ENCODE results near the gene SLCO3A1.
"Not testable (repeated sequence)": the region's sequence is repeated elsewhere in the genome, so short reads cannot be mapped to it uniquely, and the experiment has no call there.

Gene SLCO3A1

DNA sequence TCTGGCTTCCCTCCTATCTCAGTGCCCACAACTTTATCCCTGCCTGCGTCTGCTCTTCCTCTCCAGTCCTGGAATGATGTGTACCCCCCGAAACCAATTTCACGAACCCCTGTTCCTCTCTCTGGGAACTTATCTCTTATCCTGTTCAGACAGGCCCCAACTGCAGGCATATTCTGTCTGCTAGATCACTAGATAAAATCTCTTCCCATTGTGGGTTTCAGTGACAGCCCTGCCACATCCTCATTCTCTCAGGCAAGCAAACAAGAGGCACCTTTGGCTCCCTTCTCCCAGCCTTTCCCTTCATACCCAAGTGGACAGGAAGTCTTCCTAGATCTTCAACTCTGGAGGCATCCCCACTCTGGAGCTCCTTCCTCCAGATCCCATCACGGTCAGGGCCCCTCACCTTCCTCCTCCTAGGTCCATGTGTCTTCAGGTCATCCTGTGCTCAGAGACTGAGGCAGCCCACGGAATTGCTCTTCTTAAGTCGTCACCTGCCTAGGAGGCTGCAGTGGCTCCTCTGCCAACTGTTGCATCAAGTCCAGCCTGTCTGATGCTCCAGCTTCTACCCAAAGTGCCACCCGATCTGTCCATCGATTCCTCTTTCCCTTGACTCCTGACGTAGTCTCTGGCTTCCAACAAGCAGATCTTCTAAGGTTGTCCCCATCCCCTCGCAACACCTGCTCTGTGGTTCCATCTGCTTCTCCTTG is 190.8 kb downstream of the SLCO3A1 start:
- no peak for DNase-seq

DNA sequence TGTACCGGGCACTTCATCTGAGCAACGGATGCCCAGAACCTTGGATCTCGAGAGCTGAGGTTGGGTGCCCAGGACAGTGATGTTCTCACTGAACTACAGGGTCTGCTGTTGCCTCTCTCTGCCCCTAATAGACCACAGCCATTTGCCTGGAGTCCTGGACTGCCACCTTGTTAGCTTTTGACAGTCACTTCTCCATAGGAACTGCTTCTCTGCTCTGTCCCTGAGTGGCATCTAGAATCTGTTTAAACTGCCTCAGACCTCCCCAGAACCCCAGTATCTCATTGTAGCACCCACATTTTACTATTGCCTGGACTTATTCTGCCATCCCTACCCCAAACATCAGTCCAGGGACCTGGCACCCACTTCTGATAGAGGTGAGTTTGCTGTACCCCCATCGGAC is 194.4 kb downstream of the SLCO3A1 start:
- no peak for DNase-seq

GRCh38 chr15:92048739-92049138 is 195.2 kb downstream of the SLCO3A1 start:
- no peak for DNase-seq

DNA sequence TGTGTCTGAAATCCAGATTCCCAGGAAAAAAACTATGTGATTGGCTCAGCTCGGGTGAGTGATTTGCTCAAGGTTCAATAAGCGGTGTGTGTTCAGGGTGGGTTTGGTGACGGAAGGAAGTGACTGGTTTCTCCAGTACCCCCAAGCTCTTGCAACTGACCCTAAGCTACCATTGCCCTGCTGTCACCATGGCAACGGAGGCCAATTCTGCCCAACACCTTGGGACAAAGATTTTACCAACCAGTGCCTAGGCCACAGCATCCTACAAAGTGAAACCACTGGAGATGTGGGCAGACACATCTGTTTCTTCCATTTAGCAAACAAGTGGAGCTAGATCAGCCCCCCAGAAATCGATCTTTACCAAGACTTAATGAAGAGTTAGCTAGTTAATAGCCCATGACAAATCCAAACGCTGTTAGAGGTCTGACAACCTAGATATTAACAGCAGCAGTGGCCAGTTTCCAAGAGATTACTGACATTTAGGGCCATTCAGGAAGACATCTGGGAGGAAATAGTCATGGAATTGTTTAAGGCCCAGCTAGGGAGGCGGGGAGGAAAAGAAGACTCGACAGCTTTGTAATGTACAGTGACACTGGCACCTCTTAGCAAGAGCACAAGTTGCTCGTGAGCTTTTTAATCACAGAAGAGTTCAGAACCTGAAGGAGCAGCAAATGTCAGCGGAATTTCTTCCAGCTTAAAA is 195.9 kb downstream of the SLCO3A1 start:
- DNase-seq: no peak

DNA sequence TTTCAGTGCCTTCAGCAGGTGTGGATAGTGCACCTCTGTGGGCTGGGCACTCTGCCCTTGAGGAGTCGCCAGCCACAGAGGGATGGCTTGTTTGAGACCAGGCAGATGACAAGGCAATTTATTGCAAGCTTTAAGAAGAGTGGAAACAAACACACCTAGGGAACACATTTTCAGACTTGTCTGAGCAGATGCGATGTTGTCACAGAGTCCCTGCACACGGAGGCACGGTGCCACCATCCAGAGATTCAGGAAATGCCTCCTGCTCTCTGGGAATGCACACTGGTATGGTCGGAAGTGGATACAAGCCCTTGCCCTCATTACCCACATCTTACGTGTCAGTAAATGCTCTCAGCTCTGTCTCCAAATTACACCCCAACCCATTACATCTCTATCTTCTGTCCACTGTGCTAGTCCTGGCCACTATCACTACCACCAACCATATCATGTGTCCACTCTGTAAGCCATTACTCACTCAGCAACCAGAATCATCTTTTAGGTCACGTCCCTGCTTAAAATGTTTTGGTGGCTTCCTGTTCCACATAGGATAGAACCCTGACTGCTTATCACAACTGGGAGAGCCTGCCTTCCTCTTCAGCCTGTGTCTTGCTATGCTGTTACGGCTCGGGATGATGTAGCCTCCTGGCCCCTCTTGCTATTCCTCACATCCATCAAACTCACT is 196.9 kb downstream of the SLCO3A1 start:
- DNase-seq: no peak

DNA sequence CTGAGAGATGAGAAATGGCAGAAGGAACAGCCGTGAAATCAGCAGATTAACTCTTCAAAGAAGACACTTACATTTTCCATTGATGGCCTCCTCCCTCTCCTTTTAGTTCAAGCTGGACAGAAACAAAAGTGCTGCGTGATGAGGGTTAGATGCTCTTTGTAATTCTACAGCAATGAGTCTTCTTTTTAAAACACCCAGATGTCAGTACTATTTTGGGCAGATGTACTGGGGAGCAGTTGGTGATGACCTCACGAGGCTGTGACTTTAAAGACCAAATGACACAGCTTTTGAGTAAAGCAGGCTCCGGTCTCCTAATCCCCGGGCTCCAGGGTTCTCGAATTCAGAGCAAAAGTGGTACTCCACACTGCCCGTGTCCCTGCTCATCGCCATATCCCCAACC is 198.2 kb downstream of the SLCO3A1 start:
- no peak for DNase-seq

DNA sequence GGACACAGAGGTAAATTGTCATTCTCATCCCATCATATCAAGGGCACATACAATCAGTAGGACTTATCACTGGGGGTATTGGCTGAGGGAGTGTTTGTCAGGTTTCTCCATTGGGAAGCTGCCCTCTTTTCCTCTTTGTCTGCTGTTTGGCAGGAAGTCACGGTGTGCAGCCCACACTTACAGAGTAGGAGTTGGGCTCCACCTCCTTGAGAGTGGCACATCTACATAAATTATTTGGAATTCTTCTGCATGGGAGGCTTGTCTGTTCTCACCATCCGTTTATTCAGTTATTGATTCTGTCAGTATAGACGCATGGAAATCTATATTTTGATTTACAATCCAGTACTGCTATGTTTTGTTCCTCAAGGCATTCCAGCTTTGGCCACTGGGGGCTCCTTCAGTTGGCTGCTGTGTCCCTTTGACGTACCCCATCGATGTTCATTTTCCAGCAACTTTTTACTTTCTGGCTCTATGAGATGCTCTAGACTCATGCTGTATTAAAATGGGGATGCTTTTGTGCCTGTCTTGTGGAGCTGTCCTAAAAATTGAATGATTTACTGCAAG is 200.3 kb downstream of the SLCO3A1 start:
- DNase-seq: no peak

- DNase-seq: no peak
Observed at GRCh38 chr15:92056875-92057274, 203.4 kb downstream of the SLCO3A1 start.

- no peak for DNase-seq
Observed at GRCh38 chr15:92059036-92059970, 205.8 kb downstream of the SLCO3A1 start.

DNA sequence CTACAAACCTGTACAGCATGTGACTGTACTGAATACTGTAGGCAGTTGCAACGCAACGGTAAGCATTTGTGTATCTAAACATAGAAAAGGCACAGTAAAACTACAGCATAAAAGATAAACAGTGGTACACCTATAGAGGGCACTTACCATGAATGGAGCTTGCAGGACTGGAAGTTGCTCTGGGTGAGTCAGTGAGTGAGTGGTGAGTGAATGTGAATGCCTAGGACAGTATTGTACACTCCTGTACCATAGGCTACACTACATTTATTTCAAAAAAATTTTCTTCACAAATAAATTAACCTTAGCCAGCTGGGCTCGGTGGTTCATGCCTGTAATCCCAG is 206.4 kb downstream of the SLCO3A1 start:
- not testable (repeated sequence) for DNase-seq

GRCh38 chr15:92061511-92062195 is 208.1 kb downstream of the SLCO3A1 start:
- no peak for DNase-seq

DNA sequence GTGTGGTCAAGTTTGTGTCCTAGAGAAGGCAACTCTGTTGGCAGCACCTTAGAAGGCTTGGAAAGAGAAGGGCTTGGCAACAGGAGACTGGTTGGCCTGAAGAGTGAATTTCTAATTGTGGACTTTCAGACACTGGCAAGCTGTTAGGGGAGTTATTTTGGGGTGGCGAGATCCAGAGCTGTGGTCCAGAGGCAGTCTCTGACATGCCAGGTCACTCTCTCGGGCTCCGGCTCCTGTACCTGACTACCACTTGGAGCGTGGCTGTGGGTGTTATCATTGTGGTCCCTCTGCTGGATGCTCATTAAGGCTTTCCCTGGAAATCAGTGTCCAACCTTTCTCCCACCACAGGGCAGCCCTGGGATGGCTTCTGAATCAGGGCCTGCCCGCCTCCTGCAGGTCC is 209.0 kb downstream of the SLCO3A1 start:
- DNase-seq: no peak

- no peak for DNase-seq
Observed at GRCh38 chr15:92068121-92068520, 214.6 kb downstream of the SLCO3A1 start.

DNA sequence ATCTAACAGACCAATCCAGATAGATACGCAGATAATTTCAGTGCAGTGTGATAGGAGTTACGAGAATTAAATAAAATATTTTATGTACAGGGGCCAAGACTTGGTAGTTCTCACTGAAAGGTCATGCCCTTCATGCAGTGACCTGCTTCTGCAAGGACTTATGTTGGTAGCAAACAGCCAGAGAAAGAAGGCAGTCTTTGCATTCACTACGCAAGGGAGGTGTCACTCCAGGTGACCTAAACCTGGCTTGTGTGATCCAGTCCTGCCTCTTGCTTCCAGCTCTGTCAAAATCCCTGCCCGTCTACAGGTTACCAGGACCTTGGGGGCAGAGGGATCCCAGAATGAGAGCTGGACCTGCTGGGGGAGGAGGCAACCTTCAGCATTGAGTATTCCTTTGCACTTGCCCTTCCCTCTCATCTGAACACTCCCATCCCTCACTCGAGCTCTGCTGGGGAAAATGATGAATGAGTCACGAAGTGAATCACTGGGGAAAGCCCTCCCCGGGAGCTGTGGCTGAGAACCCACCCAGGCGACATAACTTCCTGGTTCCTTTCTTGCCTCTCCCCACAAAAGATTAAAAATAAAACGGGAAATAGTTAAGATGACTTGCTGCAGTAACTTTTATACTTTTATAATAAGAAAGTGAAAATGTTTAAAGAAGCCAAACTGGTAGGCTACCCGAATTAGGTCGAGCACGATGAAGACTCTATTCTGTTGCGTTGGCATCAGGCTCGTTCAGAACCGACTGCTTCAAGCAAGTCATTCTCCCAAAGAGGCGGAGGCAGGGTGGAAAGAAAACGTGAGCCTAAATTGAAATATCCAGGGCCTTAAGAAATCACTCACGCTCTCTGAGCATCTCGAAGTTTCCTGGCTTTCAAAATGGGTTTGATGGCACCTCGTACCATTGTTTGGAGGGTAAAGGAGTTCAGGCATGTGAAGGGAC is 216.1 kb downstream of the SLCO3A1 start:
- DNase-seq: no peak

GRCh38 chr15:92070251-92070650 is 216.7 kb downstream of the SLCO3A1 start:
- not testable (repeated sequence) for DNase-seq

- no peak for DNase-seq
Observed at GRCh38 chr15:92071045-92071634, 217.6 kb downstream of the SLCO3A1 start.

GRCh38 chr15:92073044-92073785 is 219.7 kb downstream of the SLCO3A1 start:
- DNase-seq: no peak

GRCh38 chr15:92074101-92074500 is 220.6 kb downstream of the SLCO3A1 start:
- no peak for DNase-seq

DNA sequence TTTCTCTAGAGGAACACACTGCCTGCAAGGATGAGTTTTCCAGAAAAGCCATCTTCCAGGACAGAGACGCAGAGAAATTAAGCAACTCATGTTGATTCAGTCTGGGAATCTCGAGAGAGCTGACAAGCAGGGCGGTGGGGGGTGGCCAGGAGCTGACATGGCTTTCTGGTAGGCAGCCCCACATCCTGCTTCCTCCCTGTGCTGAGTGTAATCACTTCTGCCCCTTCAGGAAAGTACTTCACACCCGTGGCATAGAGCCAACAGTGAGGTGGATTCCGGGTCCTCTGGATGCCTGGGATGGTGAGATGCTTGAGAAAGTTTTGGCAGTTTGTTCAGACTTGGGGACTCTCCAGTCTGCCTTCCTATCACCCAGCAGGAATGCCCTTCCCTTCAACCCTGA is 221.1 kb downstream of the SLCO3A1 start:
- no peak for DNase-seq

GRCh38 chr15:92075764-92076163 is 222.3 kb downstream of the SLCO3A1 start:
- DNase-seq: no peak
